GM10266 (cell line): Measurements from ENCODE around the gene C17orf50.

Experiments
- DNase-seq: peaks from one replicate; pipeline ENCODE4 v3.0.0; 2012; ENCODE audit errors: extremely low spot score
- TF ChIP-seq, protein P1 (sequence below): IDR thresholded peaks from 2 replicates; pipeline ENCODE4 v1.5.1; 2012; ENCODE audit warnings: mild to moderate bottlenecking, low read depth; ENCODE audit not compliant: control insufficient read depth, insufficient read depth; ENCODE audit errors: missing control alignments

The C17orf50 gene

DNA sequence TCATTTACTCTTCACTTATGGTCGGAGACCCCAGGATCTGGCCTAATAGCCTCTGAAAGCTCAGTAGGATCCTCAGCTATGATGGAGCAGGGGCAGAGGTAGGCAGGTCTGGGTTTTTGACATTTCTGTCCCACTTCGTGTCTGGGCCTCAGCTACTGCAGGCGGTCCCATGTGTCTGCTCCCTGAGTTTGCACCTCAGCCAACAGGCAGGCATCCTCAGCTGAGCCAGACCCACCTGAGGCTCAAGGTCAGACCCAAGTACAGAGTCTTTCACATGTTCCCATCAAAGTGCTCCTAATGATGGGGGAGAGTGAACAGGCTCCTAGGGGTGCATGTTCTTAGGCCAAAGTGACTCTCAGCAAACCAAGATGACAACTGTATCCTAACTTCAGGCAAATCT lies 32.1 kb upstream of the C17orf50 start:
- TF ChIP-seq, protein P1, sequence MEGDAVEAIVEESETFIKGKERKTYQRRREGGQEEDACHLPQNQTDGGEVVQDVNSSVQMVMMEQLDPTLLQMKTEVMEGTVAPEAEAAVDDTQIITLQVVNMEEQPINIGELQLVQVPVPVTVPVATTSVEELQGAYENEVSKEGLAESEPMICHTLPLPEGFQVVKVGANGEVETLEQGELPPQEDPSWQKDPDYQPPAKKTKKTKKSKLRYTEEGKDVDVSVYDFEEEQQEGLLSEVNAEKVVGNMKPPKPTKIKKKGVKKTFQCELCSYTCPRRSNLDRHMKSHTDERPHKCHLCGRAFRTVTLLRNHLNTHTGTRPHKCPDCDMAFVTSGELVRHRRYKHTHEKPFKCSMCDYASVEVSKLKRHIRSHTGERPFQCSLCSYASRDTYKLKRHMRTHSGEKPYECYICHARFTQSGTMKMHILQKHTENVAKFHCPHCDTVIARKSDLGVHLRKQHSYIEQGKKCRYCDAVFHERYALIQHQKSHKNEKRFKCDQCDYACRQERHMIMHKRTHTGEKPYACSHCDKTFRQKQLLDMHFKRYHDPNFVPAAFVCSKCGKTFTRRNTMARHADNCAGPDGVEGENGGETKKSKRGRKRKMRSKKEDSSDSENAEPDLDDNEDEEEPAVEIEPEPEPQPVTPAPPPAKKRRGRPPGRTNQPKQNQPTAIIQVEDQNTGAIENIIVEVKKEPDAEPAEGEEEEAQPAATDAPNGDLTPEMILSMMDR: no peak
- DNase-seq: no peak

GRCh38 chr17:35729405-35729833 lies 31.3 kb upstream of the C17orf50 start:
- TF ChIP-seq, protein P1: no peak

GRCh38 chr17:35730400-35731005 lies 30.2 kb upstream of the C17orf50 start:
- no peak for DNase-seq
- TF ChIP-seq, protein P1: no peak

More at GRCh38 chr17:35729405-35729833, 31.3 kb upstream of the C17orf50 start:
- no peak for DNase-seq

DNA sequence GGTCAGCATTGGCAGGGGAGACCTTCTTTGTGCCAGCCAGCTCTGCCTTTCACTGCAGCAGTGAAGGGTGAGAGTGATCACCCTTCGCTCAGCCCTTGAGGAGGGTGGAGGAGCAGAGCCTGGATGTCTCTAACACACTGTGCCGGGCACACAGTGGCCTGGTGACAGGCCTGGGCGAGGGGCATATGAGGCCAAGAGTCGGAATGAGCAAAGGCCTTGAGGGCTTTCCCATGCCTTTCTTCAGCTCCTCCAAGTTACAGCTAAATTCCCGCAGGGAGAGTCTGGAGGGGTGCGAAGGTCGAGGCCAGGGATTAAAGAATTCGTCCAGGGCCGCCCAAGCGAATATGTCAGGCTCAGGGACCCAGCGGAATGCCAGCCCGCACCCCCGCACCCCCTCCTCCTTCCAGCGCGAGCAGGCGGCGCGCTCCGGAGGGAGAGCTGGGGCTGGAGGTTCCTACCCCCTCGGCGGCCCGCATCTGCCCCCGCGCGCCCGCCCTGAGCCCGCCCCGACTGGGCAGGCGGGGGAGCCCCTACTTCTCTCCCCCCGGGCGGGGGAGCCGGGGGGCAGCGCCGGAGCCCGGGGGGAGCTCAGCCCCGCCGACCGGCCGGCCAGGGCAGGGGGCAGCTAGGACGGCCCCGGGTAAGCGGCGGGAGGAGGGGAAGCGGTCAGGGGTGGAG lies 29.3 kb upstream of the C17orf50 start, which contains the start of gene RASL10B:
Gene RASL10B, plus strand, starts transcription at position 401 of the 678 bp plus-strand sequence. CDS start 3,546 bp downstream, outside the sequence.
- TF ChIP-seq, protein P1: no peak
- peak; percentile 80 for DNase-seq

DNA sequence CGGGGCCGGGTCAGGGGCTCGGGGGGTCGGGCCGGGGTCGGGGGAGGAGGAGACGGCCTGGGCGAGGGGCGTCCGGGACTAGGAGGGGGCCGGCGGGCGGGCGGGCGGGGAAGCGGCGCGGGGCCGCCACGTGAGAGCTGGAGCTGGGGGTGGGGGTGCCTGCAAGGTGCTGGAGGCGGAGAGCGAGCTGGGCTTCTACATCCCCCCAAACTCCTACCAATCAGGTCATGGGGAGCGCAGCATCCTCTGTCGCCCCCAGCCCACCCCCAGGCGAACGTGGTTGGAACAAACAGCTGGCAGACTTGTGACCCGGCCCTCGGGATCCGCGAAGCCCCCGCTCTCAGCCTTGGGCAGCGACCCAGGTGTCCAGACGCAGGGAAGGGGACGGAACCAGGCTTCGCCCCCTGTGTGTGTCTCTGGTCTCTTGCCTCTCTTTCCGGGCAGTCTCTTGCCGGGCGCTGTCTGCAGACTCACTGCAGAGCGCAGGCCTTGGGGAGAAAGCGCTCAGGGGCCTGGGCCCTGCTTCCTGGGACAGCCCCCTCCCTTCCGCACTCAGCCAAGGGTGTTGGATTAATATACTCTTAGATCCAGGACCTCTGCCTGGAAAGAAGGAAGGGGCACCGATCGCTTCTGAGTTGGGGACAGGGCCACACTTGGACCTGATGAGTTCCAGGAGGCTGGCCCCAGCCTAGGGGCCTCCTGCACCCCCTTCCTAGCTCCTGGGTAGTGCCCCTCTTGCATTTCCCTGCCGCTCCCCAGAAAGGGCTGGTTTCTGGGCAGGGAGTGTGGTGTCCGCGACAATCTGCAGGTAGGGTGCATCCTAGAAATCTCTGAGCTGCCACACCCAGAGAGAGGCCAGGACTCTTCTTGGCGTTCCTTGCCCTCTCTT lies 28.5 kb upstream of the C17orf50 start:
- TF ChIP-seq, protein P1: no peak
- peak; percentile 40 for DNase-seq

DNA sequence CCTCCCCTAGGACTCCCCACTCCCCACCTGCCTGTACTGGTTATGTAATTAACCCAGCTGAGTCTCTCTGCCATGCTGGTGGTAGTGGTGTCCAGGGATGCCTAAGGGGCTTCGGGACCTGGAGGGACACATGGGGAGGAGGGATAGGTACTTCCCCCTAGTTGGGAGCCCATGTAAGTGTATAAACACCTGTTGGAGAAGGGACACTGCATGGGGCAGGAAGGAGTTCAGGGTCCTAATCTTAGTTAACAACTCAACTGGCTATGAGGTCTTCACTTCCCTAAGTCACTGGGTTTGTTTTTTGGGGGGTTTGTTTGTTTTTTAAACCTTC lies 27.9 kb upstream of the C17orf50 start:
- peak; percentile 36 for DNase-seq
- TF ChIP-seq, protein P1: no peak
